ENCODE measurements around the gene CLEC3B. TPM values are rescaled to one million over a fixed set of nuclear protein-coding genes. Genes with fewer than 3 reads are reported as not detected.

CLEC3B gene
- total RNA-seq, 1 donor from 2014 or later: not detected

DNA sequence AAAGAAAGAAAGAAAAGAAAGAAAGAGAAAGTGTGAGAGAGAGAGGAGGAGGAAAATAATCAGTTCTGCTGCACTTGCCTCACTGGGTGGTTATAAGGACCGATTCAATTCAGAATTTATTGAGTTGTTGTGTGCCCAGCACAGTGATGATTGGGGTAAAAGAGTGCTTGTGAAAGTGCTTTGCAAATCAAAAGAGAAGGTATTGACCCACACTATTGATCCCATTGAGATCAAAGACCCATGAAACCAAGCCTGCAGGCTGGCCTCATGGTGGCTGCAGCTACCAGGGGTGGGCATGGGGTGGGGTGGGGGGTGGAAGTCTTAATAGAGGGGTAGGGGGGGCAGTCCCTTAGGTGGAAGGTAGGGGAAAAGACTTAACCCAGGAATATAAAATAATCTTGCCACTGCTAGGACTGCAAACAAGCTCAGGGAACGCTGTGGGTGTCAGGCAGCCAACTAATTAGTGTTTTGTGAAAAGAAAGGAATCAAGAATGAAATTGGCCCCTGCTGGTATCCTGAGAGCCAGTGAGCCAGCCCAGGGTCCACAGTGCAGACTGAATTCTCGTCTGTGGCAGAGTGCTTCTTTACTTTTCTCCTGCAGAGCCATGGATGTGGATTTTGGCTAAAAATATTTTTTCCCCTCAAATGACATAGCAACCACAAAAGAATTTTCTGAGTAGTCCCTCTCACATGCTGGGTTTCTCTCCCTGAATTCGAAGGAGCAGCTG is 34.2 kb downstream of the CLEC3B start:
- no peaks in the 10 kb centered on the region for H3K36me3 Mint-ChIP-seq (ENCODE audit: unreplicated experiment)
- TF ChIP-seq, protein P1, sequence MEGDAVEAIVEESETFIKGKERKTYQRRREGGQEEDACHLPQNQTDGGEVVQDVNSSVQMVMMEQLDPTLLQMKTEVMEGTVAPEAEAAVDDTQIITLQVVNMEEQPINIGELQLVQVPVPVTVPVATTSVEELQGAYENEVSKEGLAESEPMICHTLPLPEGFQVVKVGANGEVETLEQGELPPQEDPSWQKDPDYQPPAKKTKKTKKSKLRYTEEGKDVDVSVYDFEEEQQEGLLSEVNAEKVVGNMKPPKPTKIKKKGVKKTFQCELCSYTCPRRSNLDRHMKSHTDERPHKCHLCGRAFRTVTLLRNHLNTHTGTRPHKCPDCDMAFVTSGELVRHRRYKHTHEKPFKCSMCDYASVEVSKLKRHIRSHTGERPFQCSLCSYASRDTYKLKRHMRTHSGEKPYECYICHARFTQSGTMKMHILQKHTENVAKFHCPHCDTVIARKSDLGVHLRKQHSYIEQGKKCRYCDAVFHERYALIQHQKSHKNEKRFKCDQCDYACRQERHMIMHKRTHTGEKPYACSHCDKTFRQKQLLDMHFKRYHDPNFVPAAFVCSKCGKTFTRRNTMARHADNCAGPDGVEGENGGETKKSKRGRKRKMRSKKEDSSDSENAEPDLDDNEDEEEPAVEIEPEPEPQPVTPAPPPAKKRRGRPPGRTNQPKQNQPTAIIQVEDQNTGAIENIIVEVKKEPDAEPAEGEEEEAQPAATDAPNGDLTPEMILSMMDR (IDR thresholded peaks at IDR 0.05; ENCODE audit: partially characterized antibody, unreplicated experiment): no peak
- peaks cover 2% of the 10 kb centered on the region for H3K27me3 Mint-ChIP-seq (ENCODE audit: unreplicated experiment)
- no peaks in the 10 kb centered on the region for H3K9me3 Mint-ChIP-seq (ENCODE audit: unreplicated experiment)
- no peak overlapping the region for H3K4me3 Mint-ChIP-seq (ENCODE audit: unreplicated experiment)
- no peak overlapping the region for H3K27ac Mint-ChIP-seq (ENCODE audit: unreplicated experiment)
- no peak for DNase-seq
- H3K4me1 Mint-ChIP-seq (ENCODE audit: low read depth, unreplicated experiment): no peaks in the 10 kb centered on the region

DNA sequence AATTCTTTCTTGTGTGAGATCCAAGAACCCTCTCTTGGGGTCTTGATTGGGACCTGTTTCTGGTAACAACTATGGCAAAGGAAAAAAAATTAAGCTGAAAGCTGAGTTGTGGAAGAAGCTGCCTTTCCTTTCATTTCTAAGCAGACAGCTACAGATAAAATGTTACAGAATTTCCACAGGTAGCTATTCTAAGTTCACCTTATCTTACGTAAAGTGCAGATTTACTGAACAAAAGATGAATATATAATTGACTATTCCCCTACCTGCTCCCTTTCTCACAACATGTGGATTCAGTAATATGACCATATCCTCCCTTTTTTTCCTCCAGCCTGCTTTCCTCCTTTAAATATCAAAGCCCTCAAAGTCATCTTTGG is 36.6 kb downstream of the CLEC3B start:
- DNase-seq: no peak
- no peak overlapping the region for H3K4me3 Mint-ChIP-seq (ENCODE audit: unreplicated experiment)
- no peaks in the 10 kb centered on the region for H3K4me1 Mint-ChIP-seq (ENCODE audit: low read depth, unreplicated experiment)
- H3K27me3 Mint-ChIP-seq (ENCODE audit: unreplicated experiment): peaks cover 2% of the 10 kb centered on the region
- no peaks in the 10 kb centered on the region for H3K36me3 Mint-ChIP-seq (ENCODE audit: unreplicated experiment)
- TF ChIP-seq, protein P1 (IDR thresholded peaks at IDR 0.05; ENCODE audit: partially characterized antibody, unreplicated experiment): no peak
- H3K9me3 Mint-ChIP-seq (ENCODE audit: unreplicated experiment): no peaks in the 10 kb centered on the region
- no peak overlapping the region for H3K27ac Mint-ChIP-seq (ENCODE audit: unreplicated experiment)

DNA sequence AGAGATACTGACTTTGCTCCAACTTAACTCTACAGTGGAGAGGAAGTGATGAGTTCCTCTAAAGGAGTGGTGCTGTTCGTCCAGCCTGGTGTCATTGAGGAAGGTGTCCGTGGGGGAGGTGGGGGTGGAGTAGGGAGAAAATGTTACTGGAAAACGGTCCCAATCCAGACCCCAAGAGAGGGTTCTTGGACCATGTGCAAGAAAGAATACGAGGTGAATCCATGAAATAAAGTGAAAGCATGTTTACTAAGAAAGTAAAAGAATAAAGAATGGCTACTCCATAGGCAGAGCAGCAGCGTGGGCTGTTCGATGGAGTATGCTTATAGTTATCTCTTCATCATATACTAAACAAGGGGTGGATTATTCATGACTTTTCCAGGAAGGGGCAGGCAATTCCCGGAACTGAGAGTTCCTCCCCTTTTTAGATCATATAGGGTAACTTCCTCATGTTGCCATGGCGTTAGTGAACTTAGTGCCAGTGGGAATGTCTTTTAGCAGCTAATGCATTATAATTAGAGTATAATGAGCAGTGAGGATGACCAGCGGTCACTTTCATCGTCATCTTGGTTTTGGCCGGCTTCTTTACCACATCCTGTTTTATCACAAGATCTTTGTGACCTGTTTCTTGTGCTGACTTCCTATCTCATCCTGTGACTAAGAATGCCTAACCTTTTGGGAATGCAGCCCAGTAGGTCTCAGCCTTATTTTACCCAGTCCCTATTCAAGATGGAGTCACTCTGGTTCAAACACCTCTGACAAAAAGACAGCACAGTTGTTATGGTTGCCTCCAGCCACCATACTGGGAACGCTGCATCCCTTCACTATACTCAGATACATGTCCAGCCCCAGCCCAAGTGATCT is 38.6 kb downstream of the CLEC3B start:
- no peak for DNase-seq
- TF ChIP-seq, protein P1 (IDR thresholded peaks at IDR 0.05; ENCODE audit: partially characterized antibody, unreplicated experiment): no peak

DNA sequence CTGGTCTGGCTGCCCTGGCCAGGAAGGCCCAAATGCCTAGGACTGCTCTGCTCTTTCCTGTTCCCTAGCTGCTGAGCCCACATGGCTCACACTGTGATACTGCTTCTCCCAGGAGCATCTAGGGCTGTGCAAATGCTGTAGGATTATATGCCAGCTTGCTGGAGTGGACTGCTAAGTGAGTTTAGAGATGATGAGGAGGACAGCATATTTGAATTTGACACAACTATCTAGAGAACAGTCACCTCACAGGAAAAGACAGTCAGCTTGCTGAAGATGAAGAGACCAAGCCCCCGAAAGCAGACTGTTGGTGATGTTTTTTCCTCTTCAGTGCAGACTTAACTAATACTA is 39.2 kb downstream of the CLEC3B start:
- Mint-ChIP-seq H3K27me3 (ENCODE audit: unreplicated experiment) (peaks cover 2% of the 10 kb centered on the region), H3K4me3 (ENCODE audit: unreplicated experiment) (no peak overlapping the region), H3K27ac (ENCODE audit: unreplicated experiment) (no peak overlapping the region)

More for the DNA sequence above, 38.6 kb downstream of the CLEC3B start:
- no peak overlapping the region for H3K27ac Mint-ChIP-seq (ENCODE audit: unreplicated experiment)
- H3K9me3 Mint-ChIP-seq (ENCODE audit: unreplicated experiment): no peaks in the 10 kb centered on the region
- no peak overlapping the region for H3K4me3 Mint-ChIP-seq (ENCODE audit: unreplicated experiment)
- H3K4me1 Mint-ChIP-seq (ENCODE audit: low read depth, unreplicated experiment): no peaks in the 10 kb centered on the region
- H3K27me3 Mint-ChIP-seq (ENCODE audit: unreplicated experiment): peaks cover 2% of the 10 kb centered on the region
- no peaks in the 10 kb centered on the region for H3K36me3 Mint-ChIP-seq (ENCODE audit: unreplicated experiment)

More for the DNA sequence above, 39.2 kb downstream of the CLEC3B start:
- no peak for DNase-seq
- TF ChIP-seq, protein P1 (IDR thresholded peaks at IDR 0.05; ENCODE audit: partially characterized antibody, unreplicated experiment): no peak
- H3K9me3 Mint-ChIP-seq (ENCODE audit: unreplicated experiment): no peaks in the 10 kb centered on the region
- H3K4me1 Mint-ChIP-seq (ENCODE audit: low read depth, unreplicated experiment): no peaks in the 10 kb centered on the region
- H3K36me3 Mint-ChIP-seq (ENCODE audit: unreplicated experiment): no peaks in the 10 kb centered on the region

All from glutamatergic neuron (in vitro differentiated cells).